HG03039 (cell line): ENCODE measurements around the gene ACAD9.
"Not testable (repeated sequence)": the region's sequence is repeated elsewhere in the genome, so short reads cannot be mapped to it uniquely, and the experiment has no call there.

Source experiments
- ATAC-seq: cut with Tn5 transposase; IDR thresholded peaks from one replicate; pipeline ENCODE4 v1.9.1; 2021; ENCODE audit warnings: mild to moderate bottlenecking, moderate library complexity; ENCODE audit not compliant: unreplicated experiment

Gene ACAD9

DNA sequence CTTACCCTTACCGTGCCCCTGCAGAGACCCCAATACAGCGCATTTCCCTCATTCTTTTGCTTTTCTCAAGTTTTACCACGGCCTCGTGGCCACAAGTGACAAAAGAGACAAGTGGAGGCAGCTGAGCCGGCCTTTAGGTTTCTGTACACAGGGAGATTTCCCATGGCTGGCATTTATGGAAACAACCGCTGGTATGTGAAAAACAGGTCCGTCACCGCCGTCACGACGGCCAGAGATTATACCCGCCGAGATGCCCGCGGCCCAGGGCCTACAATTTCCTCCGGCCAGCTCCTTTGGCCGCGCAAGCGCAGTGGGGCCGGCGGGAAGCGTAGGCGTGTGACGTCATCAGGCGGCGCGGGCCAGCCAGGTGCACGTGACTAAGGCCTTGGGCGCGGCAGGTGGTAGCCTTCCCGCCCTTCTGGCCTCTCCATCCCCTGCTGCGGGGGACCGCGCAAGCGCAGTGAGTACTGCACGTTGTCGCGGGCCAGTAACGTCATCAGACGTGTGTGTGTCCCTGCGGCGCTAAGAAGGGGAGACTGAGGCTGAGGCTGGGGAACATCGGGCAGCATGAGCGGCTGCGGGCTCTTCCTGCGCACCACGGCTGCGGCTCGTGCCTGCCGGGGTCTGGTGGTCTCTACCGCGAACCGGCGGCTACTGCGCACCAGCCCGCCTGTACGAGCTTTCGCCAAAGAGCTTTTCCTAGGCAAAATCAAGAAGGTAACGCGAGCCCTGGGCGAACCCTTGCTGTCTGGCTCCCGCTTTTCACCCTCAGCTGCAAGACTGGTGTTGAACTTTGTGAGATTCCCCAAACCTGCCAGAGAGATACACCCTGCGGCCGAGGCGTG is at the start of gene ACAD9:
Gene ACAD9 (plus strand): TSS at position 496 of the 845 bp plus-strand sequence. CDS start 72 bp downstream, at position 568.
- ATAC-seq: peak; percentile 84

DNA sequence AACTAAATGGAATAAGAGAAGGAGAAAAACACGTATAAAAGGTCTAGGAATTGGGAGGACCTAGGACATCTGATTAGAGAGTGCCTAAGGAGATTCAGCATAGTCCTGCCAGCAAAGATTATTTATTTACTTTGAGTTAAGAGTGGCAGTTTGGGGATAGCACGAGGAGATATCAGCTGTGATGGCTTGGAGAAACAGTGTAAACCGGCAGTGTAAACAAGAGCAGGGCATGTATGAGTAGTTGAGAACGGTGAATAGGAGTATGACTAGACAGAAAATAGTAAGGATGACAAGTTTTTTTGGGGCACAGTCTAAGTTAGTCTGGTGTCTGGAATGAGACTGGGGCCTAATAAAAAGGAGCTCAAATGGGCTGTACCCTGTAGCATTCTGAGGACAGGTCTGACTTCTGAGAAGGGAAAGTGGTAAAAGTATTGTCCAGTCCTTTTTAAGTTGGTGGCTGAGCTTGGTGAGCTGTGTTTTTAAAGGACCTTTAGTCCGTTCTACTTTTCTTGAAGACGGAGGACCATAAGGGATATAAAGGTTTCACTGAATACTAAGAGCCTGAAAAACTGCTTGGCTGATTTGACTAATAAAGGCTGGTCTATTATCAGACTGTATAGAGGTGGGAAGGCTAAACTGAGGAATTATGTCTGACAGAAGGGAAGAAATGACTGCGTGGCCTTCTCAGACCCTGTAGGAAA is 49.3 kb upstream of the ACAD9 start:
- not testable (repeated sequence) for ATAC-seq

DNA sequence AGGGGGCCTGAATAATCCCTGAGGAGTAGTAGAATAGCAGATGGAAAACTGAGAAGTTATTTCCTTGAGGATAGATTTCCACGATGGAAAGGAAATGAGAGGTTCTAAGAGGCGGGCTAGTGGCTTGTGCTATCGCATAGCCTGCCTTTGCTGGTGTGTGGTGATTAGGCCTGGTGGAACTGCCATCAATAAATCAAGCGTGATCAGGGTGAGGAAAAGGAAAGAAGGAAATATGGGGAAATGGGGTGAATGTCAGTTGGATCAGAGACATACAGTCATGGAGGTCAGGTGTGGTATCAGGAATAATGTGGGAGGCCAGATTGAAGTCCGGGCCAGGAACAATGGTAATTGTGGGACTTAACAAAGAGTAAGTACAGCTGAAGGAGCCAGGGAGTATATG is 48.7 kb upstream of the ACAD9 start:
- not testable (repeated sequence) for ATAC-seq

DNA sequence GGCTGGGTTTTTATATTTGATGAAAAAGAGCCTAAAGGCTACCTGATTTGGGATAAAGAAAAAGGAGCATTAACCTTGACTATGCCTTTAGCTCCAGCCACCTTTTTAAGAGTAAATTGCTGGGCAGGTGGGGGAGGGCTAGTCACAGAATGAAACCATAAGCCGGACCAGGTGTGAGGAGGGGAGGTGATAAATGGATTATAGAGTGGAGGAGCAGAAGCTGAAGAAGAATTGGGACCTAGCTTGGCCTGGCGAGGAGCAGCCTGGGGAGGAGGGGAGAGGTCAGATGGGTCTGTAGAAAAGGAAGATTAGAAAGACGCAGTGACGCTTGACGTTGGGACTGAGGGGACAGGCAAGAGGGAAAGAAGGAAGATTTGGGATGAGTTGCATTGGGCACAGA is 46.4 kb upstream of the ACAD9 start:
- ATAC-seq: not testable (repeated sequence)

DNA sequence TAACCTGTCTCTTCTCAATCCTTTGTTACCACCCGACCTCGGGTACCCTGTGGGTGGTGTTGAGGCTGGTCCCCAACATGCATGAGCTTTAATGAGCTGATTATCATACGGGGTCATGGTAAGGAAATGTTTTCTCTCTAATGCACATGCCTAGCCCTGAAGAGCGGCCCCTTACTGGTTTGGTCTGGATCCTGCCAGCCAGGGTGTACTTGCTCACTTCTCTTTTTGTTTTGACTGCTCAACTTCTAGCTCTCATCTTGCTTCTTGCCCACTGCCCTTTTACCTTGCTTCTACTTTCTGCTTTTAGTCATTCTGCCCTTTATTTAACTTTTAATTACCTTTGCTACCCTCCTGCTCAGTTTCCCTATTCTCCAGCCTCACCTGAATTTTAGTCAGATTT is 44.3 kb upstream of the ACAD9 start:
- ATAC-seq: no peak

DNA sequence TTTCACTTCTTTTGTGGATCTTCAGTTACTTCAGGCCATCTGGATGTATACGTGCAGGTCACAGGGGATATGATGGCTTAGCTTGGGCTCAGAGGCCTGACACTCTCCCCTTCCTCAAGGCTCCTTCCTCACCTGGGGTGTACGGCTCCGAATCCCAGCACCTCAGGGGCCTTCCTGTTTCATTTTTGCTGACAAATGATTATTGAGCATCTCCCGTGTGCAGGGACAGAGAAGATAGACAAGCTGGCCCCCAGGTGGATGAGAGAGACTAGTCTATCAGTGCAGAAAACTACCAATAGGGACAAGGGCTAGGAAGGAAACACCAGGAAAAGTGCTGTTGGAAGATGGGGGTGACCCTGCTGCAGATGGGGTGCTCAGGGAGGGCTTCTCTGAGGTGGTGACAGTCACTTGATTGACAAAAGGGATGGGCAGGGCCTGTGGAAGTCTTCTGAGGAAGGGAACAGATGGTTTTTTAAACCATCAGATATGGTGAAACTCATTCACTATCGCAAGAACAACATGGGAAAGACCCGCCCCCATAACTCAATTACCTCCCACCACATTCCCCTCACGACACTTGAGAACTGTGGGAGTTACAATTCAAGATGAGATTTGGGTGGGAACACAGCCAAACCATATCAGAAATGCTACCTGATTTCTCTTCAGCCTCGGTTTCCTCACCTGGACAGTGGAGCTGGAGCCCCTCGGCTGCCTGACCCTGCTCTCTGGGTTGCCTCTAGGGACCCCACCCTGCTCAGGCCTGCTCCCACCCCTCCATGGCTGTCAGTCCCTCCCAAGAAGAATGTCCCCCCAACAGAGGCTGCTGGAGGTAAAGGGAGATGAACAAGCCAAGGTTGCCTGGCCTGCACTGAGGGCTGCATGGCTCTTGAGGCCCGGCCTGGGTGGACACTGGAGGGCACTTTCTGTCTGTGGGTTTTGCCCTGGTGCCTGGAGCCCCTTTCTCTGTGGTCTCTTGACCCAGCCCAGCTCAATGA is 37.2 kb upstream of the ACAD9 start:
- no peak for ATAC-seq

DNA sequence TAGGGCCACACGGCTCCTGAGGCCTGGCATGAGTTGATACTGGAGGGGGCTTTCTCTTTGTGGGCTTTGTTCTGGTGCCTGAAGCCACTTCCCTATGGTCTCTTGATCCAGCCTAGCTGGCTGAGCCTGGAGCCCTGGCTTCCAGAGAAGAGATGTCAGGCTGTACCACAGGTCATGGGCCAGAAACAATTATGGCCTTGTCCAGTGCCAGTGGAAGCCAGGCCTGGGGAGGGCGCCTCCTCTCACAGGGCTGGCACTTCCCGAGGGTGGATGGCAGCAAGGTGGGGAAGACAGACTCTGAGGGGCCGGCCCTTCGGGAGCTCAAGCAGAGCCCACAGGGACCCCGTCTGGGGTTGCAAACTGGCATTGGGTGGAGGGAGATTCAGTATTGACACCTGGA is 34.9 kb upstream of the ACAD9 start:
- ATAC-seq: no peak

DNA sequence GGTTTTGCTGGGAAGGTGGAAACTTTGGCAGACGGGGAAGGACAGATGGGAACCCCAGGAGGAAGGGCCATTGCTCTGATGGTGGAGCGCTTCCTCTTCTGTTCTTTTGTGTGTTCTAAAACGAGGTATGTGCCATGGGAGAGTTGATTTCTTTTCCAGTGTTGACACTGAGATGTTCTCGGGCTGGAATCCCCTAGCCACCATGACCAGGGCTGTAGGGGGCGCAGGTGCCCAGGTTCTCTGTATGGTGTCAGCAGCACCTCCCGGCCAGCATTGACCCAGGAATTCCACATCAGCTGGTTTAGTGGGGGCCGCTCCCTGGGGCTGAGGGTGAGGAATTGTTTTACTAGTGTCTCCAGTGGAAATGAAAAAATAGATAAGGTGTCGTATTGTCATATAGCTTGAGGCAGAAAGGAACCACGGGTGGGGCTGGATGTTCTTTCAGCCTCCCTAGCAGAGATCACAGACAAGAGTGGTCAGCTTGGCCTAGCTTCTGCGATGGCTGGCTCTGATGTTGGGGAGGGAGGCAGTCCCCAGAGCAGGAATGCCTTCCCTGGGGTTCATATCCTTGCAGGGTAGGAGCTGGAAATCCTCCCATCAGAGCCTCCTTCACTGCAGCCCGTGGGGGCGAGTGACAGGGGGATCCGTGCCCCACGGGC is 34.2 kb upstream of the ACAD9 start:
- ATAC-seq: no peak

DNA sequence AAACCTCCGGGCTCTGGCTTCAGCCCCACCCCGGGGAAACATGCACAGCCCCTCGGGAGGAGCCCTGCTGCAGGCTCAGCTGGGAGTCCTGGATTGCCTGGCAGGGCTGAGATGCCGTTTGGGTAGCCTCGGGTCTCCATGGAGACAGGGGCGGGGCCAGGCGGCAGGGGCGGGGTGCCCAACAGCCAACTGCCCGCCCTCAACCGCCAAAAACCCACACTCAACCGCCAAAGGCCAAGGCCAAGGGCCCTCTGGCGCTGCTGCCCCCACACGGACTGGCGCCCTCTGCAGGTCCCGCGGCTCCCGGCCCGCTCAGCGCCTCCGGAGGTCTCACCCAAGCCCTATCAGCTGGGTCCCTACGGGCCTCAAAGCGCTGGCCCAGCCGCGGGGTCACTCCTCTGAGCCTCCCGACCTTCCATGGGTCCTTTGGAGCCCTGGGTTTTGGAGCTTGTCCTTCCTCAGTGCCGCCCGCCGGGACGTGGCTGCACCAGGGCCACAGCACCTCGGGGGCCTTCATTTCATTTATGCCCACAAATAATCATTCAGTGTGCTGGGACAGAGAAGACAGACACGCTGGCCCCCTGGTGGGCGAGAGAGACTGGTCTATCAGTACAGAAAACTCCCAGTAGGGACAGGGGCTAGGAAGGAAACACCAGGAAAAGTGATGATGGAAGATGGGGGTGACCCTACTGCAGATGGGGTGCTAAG is 33.5 kb upstream of the ACAD9 start:
- peak; percentile 59 for ATAC-seq

DNA sequence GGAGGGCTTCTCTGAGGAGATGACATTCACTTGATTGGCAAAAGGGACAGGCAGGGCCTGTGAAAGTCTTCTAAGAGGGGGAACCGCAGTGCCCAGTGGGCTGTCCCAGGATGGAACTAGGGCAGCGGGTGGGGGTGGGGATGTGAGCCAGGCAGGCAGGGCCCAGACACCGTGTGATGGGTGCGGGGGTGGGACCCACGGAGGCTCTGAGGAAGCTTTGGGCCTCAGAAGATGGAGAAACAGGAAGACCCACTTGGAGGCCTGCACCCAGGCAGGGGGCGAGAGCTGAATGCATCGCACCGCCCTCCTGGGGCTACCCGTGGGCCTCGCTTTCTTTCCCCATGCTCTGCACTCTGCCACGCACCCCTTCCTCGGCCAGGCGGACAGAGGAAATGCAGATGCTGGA is 32.9 kb upstream of the ACAD9 start:
- no peak for ATAC-seq

DNA sequence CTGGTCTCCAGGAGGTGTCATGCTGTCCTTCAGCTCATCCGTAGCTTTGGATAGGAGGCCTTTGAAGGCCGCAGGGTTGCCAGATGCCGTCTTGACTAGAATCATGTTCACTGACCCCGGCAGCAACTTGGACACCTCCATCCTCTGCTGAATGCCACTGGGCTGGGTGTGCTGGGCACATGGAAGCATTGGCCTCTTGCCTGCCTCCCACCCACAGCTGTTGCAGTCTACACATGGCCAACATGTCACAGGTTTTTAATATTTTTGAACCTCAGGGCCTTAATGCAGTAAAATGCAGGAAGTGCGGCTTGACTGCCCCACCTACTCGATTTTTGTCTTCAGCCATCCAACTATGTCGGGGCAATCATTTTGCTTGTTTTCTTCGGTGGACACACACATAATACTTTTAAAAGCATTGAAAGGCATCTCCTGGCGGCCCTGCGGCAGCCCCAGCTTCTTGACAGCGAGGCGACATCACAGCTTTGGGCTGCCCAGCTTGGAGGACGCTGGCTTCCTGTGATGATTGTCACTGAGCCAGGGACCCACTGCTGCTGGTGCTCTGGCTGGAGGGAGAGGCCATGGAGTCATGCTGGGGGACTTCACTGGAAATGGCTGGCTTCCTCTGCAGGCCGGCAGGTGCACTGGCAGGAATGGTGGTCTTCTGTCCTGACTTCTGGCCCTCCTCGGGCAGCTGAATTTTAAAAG is 31.6 kb upstream of the ACAD9 start:
- ATAC-seq: no peak

DNA sequence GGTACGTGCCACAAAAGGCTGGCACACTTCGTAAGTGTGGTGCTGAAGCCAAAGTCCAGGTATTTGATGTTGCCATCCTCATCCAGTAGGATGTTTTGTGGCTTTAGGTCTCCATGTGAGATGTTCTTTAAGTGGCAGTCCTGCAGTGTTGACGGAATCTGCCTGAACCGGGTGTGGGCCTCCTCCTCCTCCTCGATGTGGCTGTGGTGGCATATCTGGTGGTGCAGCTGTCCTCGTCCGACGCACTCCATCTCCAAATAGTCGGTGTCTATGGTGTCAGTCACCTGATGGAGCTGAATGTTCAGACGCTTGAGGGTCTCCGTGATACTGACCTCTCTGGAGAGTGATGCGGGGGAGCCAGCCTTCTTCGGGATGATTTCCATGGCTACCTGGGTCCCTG is 30.5 kb upstream of the ACAD9 start:
- no peak for ATAC-seq

DNA sequence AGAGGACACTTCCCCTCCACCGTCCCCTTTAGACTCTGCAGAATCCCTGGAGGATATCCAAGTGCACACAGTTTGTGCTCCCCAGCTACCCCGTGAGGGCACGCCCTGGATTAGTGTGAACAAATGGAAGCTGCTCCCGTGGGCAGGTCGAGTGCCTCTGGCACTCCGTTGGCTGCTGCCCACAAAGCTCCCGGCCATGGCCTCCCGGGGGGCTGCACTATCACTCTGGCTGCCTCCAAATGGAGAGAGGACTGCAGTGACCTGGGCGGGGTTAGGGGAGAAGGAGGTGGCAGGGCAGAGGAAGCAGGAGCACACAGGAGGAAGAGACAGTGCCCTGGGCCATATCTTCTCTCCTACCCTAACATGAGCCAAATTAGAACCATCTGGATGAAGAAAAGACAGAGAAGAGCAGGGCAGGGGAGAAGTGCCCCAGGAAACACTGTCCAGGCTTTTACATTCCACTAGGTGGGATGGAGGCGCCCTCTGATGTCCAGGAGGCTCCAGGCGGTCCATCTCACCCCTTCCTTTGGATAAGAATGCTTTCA is 29.4 kb upstream of the ACAD9 start:
- ATAC-seq: no peak

DNA sequence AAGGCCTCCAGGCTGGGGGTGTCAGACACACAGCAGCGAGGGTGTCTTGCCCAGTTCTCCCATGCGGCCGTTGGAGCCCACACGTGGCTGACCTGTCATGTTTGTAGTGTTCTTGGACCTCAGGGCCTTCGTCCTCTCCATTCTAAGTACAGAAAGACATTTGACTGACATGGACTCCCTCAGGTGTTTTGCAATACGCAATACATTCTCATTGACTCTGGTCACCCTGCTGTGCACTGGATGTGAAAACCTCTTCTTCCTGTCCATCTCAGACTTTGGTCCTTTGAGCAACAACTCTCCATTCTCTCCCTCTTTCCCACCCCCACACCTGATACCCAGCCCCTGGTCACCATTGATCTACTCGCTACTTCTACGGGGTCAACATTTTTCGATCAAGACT is 28.9 kb upstream of the ACAD9 start:
- no peak for ATAC-seq

DNA sequence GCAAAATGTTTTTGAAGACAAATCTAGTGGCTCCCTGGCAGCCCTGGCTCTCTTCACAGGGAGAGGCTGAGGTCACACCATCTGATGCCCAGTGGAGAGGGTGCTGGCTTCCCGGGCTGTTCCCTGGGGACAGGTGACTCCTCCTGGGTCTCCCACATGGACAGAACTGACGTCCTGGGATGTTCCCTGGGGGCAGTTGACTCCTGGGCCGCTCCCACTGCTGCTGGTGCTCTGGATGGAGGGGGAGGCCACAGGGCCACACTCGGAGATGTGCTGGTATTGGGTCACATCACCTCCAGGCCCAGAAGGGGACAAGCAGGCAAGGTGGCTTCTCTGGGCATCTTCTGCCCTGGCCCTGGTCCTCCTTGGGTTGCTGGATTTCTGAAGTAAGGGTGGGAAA is 27.8 kb upstream of the ACAD9 start:
- no peak for ATAC-seq

DNA sequence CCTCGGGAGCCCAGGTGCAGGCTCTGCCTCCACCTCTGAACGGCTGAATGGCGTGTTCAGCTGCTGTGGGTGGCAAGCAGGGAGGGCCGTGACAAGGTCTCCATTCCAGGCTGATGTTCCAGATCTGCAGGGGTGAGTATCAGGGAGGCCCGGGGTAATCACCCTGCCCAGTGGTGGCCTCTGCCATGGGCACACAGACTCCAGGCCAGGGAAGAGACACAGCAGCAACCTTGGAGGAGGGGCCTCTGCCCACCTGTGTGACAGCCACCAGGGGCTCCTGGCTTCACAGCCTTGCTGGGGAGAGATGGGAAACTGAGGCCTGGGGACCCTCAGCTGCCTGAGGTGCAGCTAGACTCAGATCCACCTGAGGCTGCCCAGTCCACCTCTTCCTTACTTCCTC is 25.6 kb upstream of the ACAD9 start:
- ATAC-seq: no peak

DNA sequence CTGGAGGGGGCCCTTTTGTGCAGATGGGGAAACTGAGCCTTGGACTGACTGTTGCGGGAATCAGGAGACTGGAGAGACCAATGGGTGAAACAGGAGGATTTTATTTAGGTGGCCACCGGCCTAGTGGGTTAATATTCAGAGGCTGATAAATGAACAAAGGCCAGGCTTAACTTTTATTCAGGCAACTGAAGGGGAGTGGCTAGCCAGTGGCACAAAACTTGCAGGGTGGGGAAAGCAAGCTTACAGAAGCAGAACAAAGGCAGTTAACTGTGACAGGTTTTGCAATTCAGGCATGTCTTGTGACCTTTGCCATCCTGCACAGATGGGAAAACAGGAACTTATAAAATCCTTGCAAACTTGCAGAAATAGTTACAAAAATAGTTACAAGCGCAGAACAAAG is 24.9 kb upstream of the ACAD9 start:
- ATAC-seq: no peak

DNA sequence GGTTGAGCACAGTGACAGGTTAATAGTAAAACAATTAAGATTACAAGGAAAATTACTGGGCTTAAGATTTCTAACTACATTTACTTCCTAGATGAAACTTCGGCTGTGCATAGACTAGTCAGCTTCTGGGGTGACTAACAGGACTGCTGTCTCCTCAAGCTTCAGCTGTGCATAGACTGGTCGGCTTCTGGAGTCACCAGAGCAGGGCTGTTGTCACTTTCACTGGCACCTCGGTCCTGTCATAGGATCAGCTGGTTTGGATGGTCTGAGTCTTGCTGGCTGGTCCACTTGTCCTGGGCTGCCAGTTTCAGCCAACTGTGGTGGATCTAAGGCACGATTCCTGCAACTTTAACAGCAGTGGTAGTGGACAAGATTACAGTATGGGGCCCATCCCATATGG is 23.9 kb upstream of the ACAD9 start:
- ATAC-seq: no peak

DNA sequence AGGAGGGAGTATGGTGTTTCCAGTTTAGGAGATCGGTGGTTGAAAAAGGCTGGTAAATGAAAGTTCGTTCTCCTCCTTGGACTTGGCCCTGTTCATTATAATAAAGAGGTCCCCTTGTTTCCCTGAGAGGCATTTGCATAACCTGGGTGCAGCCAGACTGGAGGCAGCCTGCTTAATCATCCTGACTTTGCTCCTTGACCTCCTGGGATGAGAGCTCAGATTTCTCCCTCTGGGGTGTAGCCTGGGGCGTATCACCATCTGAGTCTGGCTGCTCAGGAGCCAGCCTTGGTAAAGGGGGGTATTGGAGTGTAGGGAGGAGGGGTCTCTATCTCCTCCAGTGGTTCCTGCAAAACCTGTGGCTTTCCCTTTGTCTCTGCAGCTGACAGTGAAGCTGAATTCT is 21.3 kb upstream of the ACAD9 start:
- no peak for ATAC-seq
